ENCODE measurements around the gene TNFRSF25. TPM values are rescaled to one million over a fixed set of nuclear protein-coding genes. Genes with fewer than 3 reads are reported as not detected.

TNFRSF25 gene
- total RNA-seq, 2 donors from 2014 or later = 9.5 to 48.2 TPM

DNA sequence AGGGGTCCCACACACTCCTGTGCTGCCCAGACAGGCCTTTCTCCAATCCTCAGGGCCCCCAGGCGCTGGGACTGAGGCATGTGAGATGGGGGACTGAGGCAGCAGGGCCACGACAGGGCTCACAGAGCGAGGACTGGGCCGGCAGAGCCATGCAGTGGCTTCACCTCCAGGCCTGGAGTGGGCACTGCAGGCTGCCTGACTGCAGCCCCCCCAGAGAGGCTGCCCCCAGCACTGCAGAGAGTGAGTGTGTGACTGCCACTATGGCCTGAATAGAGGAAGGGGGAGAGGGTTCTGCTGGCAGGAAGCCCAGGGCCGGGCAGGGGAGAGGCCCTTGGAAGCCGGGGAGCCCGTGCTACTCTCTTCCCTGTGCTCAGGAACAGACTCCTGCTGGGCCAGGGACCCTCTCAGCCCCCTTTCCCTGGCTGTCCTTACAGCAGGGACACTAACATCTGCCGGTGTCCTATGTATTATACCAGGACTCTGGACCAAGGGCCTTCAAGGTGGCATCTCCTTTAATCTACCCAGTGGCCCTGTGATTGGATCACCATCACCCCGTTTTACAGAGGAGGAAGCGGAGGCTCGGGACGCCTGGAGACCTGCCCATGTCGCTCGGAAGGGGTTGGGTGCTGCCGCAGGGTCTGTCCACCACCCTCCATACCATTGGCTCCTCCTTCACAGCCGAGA lies 45.7 kb upstream of the TNFRSF25 start:
- no peak for ATAC-seq (ENCODE audit: insufficient number of reproducible peaks, low FRiP score, low read depth)
- no peak overlapping the region for H3K4me3 ChIP-seq
- DNase-seq (ENCODE audit: low spot score) = no peak
- no peaks in the 10 kb centered on the region for H3K36me3 ChIP-seq
- peaks cover 9 to 19% of the 10 kb centered on the region in 2 donors for H3K4me1 ChIP-seq (ENCODE audit: control insufficient read depth in 1 of 2, low read depth in 2 of 2)
- H3K9me3 ChIP-seq = no peaks in the 10 kb centered on the region
- H3K27me3 ChIP-seq (replicated peaks; ENCODE audit: insufficient read depth) = no peaks in the 10 kb centered on the region
- no peak overlapping the region for H3K27ac ChIP-seq
- TF ChIP-seq, protein P1, sequence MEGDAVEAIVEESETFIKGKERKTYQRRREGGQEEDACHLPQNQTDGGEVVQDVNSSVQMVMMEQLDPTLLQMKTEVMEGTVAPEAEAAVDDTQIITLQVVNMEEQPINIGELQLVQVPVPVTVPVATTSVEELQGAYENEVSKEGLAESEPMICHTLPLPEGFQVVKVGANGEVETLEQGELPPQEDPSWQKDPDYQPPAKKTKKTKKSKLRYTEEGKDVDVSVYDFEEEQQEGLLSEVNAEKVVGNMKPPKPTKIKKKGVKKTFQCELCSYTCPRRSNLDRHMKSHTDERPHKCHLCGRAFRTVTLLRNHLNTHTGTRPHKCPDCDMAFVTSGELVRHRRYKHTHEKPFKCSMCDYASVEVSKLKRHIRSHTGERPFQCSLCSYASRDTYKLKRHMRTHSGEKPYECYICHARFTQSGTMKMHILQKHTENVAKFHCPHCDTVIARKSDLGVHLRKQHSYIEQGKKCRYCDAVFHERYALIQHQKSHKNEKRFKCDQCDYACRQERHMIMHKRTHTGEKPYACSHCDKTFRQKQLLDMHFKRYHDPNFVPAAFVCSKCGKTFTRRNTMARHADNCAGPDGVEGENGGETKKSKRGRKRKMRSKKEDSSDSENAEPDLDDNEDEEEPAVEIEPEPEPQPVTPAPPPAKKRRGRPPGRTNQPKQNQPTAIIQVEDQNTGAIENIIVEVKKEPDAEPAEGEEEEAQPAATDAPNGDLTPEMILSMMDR (IDR thresholded peaks at IDR 0.05) = no peak

DNA sequence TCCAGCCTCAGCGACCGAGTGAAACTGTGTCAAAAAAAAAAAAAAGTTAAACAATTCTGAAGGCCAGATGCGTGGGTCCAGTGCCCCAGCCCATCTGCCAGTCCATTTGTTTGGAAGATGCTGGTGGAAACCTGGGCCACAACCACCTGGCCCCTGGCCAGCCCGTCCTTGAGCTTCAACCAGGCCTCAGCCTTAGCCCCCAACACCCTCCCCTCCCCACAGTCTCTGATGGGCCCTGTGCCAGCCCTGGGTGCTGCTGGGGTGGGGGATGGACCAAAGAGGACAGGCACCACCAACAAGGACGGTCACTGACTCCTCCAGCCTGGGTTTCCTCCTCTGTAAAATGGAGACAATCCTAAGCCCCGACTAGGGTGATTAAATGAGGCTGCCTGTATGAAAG lies 45.1 kb upstream of the TNFRSF25 start:
- Histone ChIP-seq H3K27ac (no peak overlapping the region), H3K4me1 (ENCODE audit: control insufficient read depth in 1 of 2, low read depth in 2 of 2) (peaks cover 11 to 22% of the 10 kb centered on the region in 2 donors), H3K27me3 (replicated peaks; ENCODE audit: insufficient read depth) (no peaks in the 10 kb centered on the region), H3K9me3 (no peaks in the 10 kb centered on the region), H3K4me3 (no peak overlapping the region), H3K36me3 (no peaks in the 10 kb centered on the region)
- DNase-seq (ENCODE audit: low spot score) (no peak), ATAC-seq (ENCODE audit: insufficient number of reproducible peaks, low FRiP score, low read depth) (no peak)
- TF ChIP-seq, protein P1 (IDR thresholded peaks at IDR 0.05) = no peak

DNA sequence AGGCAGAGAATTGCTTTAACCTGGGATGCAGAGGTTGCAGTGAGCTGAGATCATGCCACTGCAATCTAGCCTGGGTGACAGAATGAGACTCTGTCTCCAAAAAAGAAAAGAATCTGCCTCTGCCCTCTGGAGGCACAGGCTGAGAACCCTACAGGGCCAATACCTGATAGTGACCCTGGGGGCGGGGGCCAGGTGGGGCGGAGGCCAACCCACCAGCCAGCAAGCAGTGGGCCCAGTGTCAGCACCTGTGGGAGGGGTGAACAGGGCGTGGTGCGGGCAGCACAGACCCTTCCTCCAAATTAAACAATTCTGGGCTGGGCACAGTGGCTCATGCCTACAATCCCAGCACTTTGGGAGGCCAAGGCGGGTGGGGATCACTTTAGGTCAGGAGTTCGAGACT lies 44.5 kb upstream of the TNFRSF25 start:
- no peak for DNase-seq (ENCODE audit: low spot score)
- Histone ChIP-seq H3K36me3 (no peaks in the 10 kb centered on the region), H3K4me3 (no peak overlapping the region), H3K27ac (no peak overlapping the region), H3K4me1 (ENCODE audit: control insufficient read depth in 1 of 2, low read depth in 2 of 2) (peaks cover 11 to 22% of the 10 kb centered on the region in 2 donors), H3K9me3 (no peaks in the 10 kb centered on the region), H3K27me3 (replicated peaks; ENCODE audit: insufficient read depth) (no peaks in the 10 kb centered on the region)
- ATAC-seq (ENCODE audit: insufficient number of reproducible peaks, low FRiP score, low read depth) = no peak
- TF ChIP-seq, protein P1 (IDR thresholded peaks at IDR 0.05) = no peak

DNA sequence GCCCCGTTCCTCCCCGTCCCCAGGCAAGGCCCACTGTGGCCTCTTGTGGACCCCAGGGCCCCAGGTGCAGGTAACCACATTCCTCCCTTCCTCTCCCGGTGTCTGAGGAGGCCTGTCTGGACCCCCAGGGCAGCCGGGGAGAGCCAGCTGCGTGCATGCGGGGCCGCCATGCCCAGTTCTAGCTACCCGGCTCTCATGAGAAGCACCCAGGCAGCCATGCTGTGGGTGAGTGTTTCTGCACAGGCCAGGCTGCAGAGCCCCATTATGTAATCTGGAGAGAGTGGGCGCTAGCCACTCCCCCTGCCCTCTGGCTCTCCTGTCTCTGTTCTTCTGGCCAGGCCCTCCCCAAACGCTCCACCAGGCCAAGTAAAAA lies 43.9 kb upstream of the TNFRSF25 start:
- TF ChIP-seq, protein P1 (IDR thresholded peaks at IDR 0.05) = no peak
- ATAC-seq (ENCODE audit: insufficient number of reproducible peaks, low FRiP score, low read depth) = no peak
- H3K9me3 ChIP-seq = no peaks in the 10 kb centered on the region
- H3K36me3 ChIP-seq = no peaks in the 10 kb centered on the region
- H3K4me1 ChIP-seq (ENCODE audit: control insufficient read depth in 1 of 2, low read depth in 2 of 2) = peaks cover 11 to 22% of the 10 kb centered on the region in 2 donors
- no peaks in the 10 kb centered on the region for H3K27me3 ChIP-seq (replicated peaks; ENCODE audit: insufficient read depth)
- no peak for DNase-seq (ENCODE audit: low spot score)
- H3K27ac ChIP-seq = no peak overlapping the region
- H3K4me3 ChIP-seq = no peak overlapping the region

DNA sequence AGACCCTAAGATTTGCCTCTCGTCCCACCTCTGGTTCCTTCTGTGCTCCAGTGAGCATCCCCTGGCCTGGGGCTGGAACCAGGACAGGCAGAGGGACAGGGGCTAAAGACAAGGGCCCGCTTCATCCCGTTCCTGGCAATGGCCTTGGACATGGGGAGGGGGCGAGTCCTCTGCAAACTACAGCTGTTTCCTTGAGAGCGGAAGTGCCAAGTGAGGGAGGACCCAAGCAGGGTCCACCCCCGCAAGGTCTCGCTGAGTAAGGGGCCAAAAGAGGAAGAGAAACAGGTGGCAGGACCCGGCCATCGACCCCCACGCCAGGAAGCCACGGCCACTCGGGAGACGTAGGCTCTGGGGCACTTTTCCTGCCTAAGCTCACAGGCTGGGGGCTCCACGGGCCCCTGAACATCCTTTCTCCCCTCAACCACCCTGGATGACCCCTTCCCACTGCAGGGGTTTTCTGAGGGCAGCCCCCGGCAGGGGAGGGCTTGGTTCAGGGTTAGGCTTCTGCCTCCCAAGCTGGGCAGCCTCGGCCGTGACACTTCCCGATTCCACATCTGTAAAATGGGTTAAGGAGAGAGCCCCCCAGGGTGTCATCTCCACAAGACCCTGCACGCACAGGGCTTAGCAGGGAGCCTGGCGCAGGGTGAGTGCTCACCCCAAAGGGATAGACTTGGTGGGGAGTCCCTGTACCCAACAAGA lies 43.4 kb upstream of the TNFRSF25 start:
- H3K27me3 ChIP-seq (replicated peaks; ENCODE audit: insufficient read depth) = no peaks in the 10 kb centered on the region
- DNase-seq (ENCODE audit: low spot score) (no peak), ATAC-seq (ENCODE audit: insufficient number of reproducible peaks, low FRiP score, low read depth) (no peak)
- no peak overlapping the region for H3K4me3 ChIP-seq
- H3K9me3 ChIP-seq = no peaks in the 10 kb centered on the region
- peaks cover 11 to 22% of the 10 kb centered on the region in 2 donors for H3K4me1 ChIP-seq (ENCODE audit: control insufficient read depth in 1 of 2, low read depth in 2 of 2)
- no peaks in the 10 kb centered on the region for H3K36me3 ChIP-seq
- no peak overlapping the region for H3K27ac ChIP-seq
- TF ChIP-seq, protein P1 (IDR thresholded peaks at IDR 0.05) = no peak
